Central memory CD4-positive, alpha-beta T cell (primary cell): ENCODE measurements around the gene OLFM1.

Experiments used
- DNase-seq: peaks from one replicate; pipeline ENCODE4 v3.0.0; 2022
- total RNA-seq, 3 experiments: gene quantifications; one replicate each; lab custom pipeline; 2026; lab: John Stamatoyannopoulos, UW

OLFM1 gene
- total RNA-seq, result 0 to 0.04 (median 0) reads per million in 3 experiments

DNA sequence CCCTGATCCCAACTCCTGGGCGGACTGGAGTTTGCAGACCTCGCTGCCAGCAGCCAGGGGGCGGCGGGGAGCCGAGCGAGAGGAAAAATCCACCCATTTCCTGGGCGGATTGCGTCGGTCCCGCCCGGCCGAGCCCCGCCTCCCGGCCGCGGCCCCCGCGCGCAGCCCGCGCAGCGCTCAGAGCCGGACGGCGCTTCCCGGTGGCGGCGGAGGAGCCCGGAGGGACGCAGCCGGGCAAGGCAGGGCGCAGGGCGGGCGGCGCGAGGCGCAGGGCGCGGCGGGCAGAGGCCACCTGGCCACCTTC is at the start of gene OLFM1:
OLFM1 (plus strand) TSS at position 180 of the 304 bp plus-strand sequence. CDS start 322 bp downstream, outside the sequence.
- DNase-seq, result no peak

- DNase-seq, result no peak
These were observed 49.1 kb upstream of the OLFM1 start for GRCh38 chr9:135038331-135038730.

- no peak for DNase-seq
These were observed 48.6 kb upstream of the OLFM1 start for GRCh38 chr9:135038826-135039225.

DNA sequence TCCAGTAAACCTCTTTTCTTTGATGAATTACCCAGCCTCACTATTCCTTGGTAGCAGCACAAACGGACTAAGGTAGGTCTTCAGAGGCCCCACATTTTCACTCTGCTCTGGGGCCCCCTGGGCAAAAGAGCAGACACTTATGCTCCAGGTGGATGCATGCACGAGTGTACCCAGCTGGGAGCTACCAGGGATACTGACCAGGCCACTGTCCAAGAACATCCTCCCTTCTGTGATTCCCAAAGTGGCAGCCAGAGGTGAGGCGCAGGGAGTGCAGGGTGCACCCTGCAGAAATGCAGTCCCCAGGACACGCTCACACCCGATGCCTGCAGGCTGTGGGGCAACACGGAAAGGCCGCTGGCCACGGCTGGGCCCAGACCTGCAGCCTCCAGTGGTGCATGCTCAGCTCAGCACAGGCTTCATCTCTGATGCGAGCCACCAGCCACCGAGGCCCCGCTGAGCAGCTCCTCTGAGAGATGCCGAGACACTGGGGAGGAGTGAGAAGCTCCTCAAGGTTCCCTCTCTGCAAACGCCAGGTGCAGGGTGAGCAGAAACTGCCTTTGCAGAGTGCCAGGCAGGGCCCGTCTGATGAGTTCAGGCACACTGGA is 48.1 kb upstream of the OLFM1 start:
- no peak for DNase-seq

DNA sequence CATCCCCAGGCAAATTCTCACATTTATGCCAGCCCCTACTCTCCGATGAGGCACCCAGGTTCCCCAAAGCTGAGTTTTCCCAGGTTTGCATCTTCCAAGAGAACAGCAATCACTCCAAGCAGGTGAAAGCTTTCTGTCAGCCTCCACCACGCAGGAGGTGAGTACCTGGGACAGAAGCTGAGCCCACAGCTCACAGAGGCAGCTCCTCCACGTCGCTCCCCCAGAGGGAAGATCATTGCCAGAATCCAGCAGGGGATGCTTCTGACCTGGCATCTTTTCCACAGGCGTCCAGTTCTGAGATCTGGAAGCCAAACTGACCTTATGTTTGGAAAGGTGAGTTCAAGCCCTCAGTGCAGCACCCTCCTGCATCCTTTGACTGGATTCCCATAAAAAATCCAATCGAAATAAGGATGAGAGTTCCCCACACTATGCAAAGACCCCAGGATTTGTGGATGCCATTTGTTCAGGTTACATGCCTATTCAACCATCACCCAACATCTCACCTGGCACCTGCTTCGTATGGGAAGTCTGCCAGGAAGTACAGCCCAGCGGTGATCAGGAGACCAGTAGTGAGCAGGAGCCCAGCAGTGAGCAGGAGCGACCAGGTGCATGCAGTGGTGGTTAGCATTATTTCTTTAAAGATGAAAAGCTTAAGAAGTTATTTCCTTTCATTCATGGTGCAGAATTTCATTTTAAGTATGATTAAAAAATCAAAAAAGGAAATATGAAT is 47.4 kb upstream of the OLFM1 start:
- no peak for DNase-seq

GRCh38 chr9:135040892-135041291 is 46.6 kb upstream of the OLFM1 start:
- DNase-seq, result no peak

GRCh38 chr9:135043345-135043744 is 44.1 kb upstream of the OLFM1 start:
- no peak for DNase-seq

DNA sequence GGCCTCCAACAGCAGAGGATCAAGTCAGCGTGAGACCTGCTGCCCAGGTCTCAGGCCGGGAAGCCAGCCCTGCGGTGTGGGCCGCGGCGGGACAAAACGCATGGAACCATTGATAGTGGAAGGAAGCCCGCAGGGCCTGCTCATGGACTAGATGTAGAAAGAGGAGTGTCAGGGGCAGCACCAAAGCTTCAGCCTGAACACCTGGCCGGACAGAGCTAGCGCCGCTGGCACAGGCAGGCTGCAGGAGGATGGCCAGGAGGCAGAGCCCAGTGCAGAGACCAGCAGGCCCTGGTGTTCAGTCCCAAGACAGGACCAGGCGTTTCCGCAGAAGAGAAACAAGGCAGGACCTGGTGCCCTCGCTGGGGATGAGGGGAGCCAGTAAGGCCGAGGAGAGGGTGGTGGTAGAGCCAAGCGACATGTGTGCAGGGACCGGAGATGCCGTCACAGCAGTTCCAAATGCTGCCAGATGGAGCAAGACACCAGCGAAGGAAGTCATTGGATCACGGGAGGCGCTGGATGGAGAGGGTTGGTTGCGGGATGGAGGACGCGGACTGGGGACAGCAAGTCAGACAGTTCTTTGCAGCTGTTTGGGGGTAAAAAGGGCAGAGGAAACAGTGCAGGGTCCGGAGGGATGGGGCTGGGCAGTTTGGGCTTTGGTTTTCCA is 42.1 kb upstream of the OLFM1 start:
- DNase-seq, result no peak

DNA sequence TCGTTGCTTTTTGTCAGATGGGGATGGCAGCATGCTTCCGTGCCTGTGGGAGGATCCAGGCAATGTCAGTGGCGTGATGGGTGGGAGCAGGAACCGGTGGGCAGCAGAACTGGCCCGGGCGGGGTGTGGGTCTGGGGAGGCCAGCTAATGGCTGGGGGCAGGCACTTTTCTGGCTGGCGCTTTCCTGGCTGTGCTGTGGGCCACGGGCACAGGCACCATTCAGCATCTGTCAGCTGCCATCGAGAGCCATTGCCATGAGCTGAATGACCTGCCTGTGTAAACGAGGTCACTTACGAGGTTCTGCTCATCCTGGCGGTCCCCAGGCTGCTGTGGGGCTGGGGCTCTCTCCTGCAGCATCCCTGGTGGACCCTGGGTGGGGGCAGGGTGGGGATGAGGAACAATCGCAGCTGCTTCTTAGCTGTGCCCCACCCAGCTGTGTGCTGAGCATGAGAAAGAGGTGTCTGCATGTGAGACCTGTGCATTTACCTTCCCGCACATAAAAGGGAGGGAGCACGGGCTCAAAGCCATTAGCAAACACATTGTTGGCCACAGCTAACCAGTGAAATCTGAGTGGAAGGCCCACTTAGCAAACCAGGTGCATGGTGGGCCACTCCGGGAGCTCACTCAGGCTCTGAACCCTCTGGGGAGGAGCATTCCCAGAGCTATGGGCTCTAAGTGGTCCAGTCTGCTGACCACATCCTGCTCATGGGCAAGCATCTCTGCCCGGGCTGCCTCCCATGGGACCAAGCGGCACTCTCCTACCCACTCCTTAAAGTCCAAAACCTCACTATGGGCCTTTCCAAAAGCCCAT is 41.3 kb upstream of the OLFM1 start:
- DNase-seq, result no peak

GRCh38 chr9:135046739-135047350 is 40.6 kb upstream of the OLFM1 start:
- no peak for DNase-seq

DNA sequence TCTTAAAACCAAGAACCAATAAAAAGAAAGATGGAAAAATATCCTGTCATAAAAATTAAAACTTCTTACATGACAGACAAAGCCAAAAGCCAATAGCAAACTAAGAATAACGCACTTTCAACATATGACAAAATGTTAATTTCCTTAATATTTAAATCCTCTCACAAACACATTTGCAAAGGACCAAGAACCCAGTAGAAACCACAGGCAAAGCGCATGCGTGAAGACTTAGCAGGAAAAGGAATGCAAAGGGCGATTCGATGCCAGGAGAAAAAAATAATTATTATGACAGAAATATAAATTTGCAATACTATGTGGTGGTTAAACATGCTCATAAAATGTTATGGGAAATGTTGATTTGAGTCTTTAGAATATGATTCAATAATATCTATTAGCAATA is 39.9 kb upstream of the OLFM1 start:
- no peak for DNase-seq

- DNase-seq, result no peak
These were observed 39.3 kb upstream of the OLFM1 start for GRCh38 chr9:135048046-135048757.

DNA sequence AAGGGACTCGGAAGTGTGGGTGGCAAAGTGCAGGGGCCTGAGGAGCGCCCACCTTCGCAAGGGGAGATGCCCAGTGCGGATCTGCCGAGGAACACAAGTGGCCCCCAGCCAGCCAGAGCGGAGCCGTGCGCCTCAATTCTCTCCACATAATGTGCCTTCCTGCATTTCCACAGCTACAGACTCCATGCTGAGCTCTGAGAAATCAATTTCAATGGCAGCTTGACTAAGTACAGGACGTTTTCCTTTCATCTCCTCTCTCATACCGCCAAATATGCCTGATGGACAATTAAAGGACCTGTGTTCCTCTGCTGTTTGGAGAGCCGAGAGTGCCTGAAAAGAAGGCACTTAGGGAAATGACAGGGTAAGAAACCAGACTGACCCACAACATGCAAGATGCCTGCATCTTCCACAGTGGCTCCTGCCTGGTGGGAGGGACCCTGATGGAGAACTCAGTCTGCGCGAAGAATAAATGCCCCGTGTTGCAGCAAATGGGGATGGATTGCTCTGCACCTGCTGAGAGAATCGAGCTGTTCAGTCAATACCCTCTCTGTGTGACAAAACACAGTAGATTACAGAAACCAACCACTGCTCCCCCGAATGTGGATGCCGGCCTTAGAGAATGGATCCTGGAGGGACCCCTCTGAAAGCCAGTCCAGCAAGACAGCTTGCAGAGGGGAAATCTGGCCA is 38.6 kb upstream of the OLFM1 start:
- DNase-seq, result no peak

DNA sequence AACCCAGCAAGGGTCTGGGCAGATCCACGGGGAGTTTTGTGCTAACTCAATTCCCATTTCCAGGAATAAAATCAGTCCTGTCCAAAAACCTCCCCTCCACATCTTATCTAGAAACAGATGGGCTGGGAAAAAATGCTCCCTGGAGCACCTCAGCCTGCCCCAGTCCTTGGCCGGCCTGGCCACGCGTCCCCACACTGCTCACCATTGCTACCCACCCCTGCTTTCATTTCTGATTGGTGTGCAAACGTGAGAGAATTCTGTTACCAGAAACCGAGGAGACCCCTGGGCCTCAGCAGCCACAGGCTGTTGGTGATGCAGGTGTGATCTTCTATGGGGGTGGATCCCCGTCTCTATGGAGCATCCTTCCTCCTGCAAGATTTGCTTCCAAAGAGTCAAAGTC is 38.0 kb upstream of the OLFM1 start:
- no peak for DNase-seq

- DNase-seq, result no peak
These were observed 37.1 kb upstream of the OLFM1 start for GRCh38 chr9:135050072-135050990.

DNA sequence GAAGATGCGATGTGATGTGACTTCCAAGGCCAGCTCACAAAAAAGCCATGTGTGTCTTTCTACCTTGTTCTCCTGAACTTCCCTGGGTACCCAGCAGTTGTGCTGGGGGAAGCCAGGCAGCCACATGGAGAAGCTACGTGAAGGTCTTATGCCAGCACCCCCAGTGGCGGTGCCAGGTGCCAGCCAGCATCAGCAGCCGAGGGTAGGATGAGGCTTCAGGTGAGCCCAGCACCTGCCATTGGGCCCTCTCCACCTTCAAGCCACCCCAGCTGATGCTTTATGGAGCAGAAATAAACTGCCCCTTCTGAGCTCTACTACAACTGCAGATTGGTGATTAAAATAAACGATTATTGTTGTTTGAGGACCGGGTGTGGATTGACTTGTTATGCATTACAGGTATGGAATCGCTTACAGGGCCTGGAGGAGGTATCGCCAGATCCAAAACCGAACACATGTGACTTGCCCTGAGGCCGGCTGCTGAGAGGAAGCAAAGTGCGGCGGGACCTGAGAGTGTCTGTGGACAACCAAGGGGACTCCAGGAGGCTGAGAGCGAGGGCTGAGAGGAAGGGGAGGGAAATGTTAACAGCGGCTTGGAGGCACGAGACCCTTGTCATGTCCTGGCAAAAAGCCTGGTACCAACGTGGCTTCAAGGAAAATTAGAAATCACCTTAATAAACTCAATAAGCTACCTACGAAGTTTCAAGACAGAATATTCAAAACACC is 36.0 kb upstream of the OLFM1 start:
- no peak for DNase-seq

DNA sequence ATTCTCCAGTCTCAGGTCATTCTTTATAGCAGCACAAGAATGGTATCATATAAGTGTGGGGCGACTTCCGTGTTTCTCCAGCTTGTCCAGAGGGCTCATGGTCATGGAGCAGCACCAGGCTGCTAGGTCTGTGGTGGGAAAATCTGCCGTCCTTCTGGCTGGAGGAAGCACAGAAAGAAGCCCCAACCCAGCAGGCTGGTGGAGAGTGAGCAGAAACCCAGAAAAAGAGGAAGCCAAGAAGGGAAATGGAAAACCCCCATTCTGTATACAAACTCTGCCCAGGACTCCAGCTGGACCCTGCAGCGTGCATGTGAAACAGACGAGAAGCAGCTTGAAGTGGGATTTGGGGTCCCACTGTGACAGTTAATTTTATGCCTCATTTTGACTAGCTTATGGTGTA is 34.3 kb upstream of the OLFM1 start:
- DNase-seq, result no peak

DNA sequence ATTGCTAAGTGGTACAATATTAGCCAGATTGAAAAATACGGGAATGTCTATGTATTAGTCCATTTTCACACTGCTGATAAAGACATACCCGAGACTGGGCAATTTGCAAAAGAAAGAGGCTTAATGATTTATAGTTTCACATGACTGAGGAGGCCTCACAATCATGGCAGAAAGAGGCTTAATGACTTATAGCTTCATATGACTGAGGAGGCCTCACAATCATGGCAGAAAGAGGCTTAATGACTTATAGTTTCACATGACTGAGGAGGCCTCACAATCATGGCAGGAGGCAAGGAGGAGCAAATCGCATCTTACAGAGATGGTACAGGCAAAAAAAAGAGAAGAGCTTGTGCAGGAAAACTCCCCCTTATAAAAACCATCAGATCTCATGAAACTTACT is 32.3 kb upstream of the OLFM1 start:
- DNase-seq, result no peak

DNA sequence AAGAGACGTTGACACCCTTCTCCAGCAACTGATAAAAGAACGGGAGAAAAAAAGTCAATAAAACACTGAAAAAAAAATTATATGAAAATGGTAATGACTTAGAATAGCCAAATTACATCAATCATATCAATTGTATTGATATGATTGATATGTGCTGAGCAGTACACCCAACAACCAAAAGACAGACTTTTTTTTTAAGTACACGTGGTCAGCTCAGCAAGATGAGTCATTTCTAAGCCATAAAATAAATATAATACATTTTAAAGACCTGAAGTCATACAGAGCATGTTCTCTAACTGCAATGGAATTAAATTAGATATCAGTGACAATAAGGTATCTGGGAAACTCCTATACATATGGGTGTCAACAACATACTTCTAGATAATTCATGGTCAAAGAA is 30.9 kb upstream of the OLFM1 start:
- DNase-seq, result no peak
